CMK (cell line): ENCODE measurements around the gene KLF6.

ENCODE experiments used
- DNase-seq: peaks from one replicate; pipeline ENCODE4 v3.0.0-alpha.2; 2010; ENCODE audit warnings: low read depth

Gene KLF6

GRCh38 chr10:3774814-3775695 is 10.0 kb downstream of the KLF6 start:
- DNase-seq = no peak

- no peak for DNase-seq
Measured at GRCh38 chr10:3774018-3774813, 10.8 kb downstream of the KLF6 start.

GRCh38 chr10:3773460-3774017 is 11.5 kb downstream of the KLF6 start:
- DNase-seq = no peak

- no peak for DNase-seq
Measured at GRCh38 chr10:3772361-3773171, 12.4 kb downstream of the KLF6 start.

- no peak for DNase-seq
Measured at GRCh38 chr10:3770611-3771110, 14.3 kb downstream of the KLF6 start.

GRCh38 chr10:3769556-3769955 is 15.5 kb downstream of the KLF6 start:
- no peak for DNase-seq

GRCh38 chr10:3766046-3766756 is 18.8 kb downstream of the KLF6 start:
- DNase-seq = no peak

- DNase-seq = no peak
Measured at GRCh38 chr10:3765146-3765545, 19.9 kb downstream of the KLF6 start.

GRCh38 chr10:3764626-3765112 is 20.3 kb downstream of the KLF6 start:
- DNase-seq = no peak

- DNase-seq = no peak
Measured at GRCh38 chr10:3763852-3764625, 21.0 kb downstream of the KLF6 start.

- DNase-seq = no peak
Measured at GRCh38 chr10:3763035-3763456, 22.0 kb downstream of the KLF6 start.

- DNase-seq = no peak
Measured at GRCh38 chr10:3762309-3762708, 22.7 kb downstream of the KLF6 start.

GRCh38 chr10:3761904-3762303 is 23.1 kb downstream of the KLF6 start:
- DNase-seq = no peak

- DNase-seq = no peak
Measured at GRCh38 chr10:3761021-3761686, 23.9 kb downstream of the KLF6 start.

GRCh38 chr10:3760083-3760482 is 24.9 kb downstream of the KLF6 start:
- DNase-seq = no peak

GRCh38 chr10:3759397-3759796 is 25.6 kb downstream of the KLF6 start:
- no peak for DNase-seq

- no peak for DNase-seq
Measured at GRCh38 chr10:3758491-3758970, 26.5 kb downstream of the KLF6 start.

GRCh38 chr10:3757638-3758490 is 27.1 kb downstream of the KLF6 start:
- no peak for DNase-seq
